ENCODE results near the gene UCN2. TPM values are rescaled to one million over a fixed set of nuclear protein-coding genes. Genes with fewer than 3 reads are reported as not detected.

UCN2 gene
- total RNA-seq, 1 experiment from 2014 or later, result 0.68 TPM

DNA sequence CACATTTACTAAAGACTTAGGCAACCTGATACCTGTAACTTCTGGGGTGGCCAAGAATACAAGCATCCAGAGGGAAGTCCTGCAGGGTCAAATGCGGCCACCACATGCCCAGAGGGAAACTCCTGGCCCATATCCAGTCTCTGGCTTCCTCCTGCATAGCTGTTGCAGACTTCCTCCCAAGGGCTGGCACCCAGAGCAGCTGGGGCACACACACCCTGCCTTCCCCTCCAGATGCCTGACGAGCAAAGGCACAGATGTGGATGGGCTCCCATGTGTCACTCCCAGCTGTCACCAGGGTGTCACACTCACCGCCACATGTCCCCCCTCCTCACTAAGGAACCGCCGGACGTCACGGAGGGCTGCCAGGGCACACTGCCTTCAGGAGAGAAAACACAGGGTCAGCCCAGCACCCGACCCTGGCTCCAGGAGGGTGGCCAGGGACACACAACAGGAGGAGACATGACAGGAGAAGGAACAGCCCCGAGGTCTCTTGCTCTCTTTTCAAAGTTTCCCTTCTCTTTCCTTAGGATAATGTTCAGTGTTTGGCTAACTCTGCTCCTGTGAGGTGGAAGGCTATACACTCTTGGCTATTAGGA, 20.2 kb downstream of the UCN2 start:
- Histone ChIP-seq H3K27ac (ENCODE audit: insufficient read length, low read depth, low read length) (no peak overlapping the region), H3T11ph (ENCODE audit: low read length) (no peak overlapping the region), H3K4me2 (ENCODE audit: insufficient read depth, insufficient read length, low read length) (no peak overlapping the region), H2BK120ac (ENCODE audit: low read depth, low read length, poor library complexity, severe bottlenecking) (no peak overlapping the region), H2AK5ac (ENCODE audit: insufficient read length, low read length) (no peak overlapping the region), H4K91ac (ENCODE audit: insufficient read length, low read depth, low read length) (no peak overlapping the region), H4K20me1 (ENCODE audit: control insufficient read depth, insufficient read depth, insufficient read length) (no peaks in the 10 kb centered on the region), H3K27me3 (ENCODE audit: insufficient read depth, low read length) (no peaks in the 10 kb centered on the region), H2BK12ac (ENCODE audit: insufficient read length, low read depth, low read length) (no peak overlapping the region), H4K5ac (ENCODE audit: insufficient read length, low read depth, low read length) (no peak overlapping the region), H2BK5ac (ENCODE audit: insufficient read length, low read length) (no peak overlapping the region), H4K8ac (replicated peaks; ENCODE audit: insufficient read length, low read depth, low read length) (no peak overlapping the region), H3K4ac (ENCODE audit: low read depth, low read length) (no peak overlapping the region), H3K56ac (ENCODE audit: insufficient read length, low read depth, low read length) (no peak overlapping the region), H2BK15ac (ENCODE audit: low read depth, low read length) (no peak overlapping the region), H3K18ac (ENCODE audit: insufficient read length, low read depth, low read length) (no peak overlapping the region), H3K23ac (ENCODE audit: insufficient read length, low read depth, low read length) (no peak overlapping the region), H3K4me1 (ENCODE audit: insufficient read depth, low read length) (no peaks in the 10 kb centered on the region), H3K23me2 (ENCODE audit: insufficient read length, low read depth, low read length, poor library complexity, severe bottlenecking) (no peaks in the 10 kb centered on the region), H3K9me3 (ENCODE audit: control insufficient read depth, low read depth, low read length) (no peaks in the 10 kb centered on the region), H3K14ac (ENCODE audit: insufficient read depth, low read length) (no peak overlapping the region), H2AFZ (ENCODE audit: low read length) (no peak overlapping the region), H2BK20ac (ENCODE audit: low read depth, low read length, poor library complexity, severe bottlenecking) (no peak overlapping the region), H3K9ac (ENCODE audit: extremely low read depth, insufficient read length, low read length) (no peak overlapping the region), H3K79me1 (ENCODE audit: insufficient read depth, low read depth, low read length, poor library complexity, severe bottlenecking) (no peaks in the 10 kb centered on the region), H3K79me2 (ENCODE audit: insufficient read depth, low read length) (no peaks in the 10 kb centered on the region)
- Mint-ChIP-seq H3K4me3 (no peak overlapping the region), H3K36me3 (ENCODE audit: insufficient read depth in 1 of 3, low read depth in 3 of 3) (peaks cover 14 to 68% (median 55%) of the 10 kb centered on the region in 3 experiments), H3K27ac (peak overlapping the region in 2 of 3 experiments; percentile 38 to 76; a peak in 3 of 7 replicates), H3K27me3 (ENCODE audit: low read depth) (no peaks in the 10 kb centered on the region), H3K4me1 (no peaks in the 10 kb centered on the region), H3K9me3 (no peaks in the 10 kb centered on the region)
- TF ChIP-seq, protein P1, sequence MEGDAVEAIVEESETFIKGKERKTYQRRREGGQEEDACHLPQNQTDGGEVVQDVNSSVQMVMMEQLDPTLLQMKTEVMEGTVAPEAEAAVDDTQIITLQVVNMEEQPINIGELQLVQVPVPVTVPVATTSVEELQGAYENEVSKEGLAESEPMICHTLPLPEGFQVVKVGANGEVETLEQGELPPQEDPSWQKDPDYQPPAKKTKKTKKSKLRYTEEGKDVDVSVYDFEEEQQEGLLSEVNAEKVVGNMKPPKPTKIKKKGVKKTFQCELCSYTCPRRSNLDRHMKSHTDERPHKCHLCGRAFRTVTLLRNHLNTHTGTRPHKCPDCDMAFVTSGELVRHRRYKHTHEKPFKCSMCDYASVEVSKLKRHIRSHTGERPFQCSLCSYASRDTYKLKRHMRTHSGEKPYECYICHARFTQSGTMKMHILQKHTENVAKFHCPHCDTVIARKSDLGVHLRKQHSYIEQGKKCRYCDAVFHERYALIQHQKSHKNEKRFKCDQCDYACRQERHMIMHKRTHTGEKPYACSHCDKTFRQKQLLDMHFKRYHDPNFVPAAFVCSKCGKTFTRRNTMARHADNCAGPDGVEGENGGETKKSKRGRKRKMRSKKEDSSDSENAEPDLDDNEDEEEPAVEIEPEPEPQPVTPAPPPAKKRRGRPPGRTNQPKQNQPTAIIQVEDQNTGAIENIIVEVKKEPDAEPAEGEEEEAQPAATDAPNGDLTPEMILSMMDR (conservative IDR thresholded peaks at IDR 0.05), result no peak
- peak; percentile 22 for DNase-seq
- WGBS (ENCODE audit: extremely low coverage, insufficient read length, low lambda C conversion rate), result no CpG with 5 or more reads among the region's 9 CpGs
